D721Med (cell line): Measurements from ENCODE around the gene ST3GAL3.

ENCODE experiments used
- DNase-seq: peaks from one replicate; pipeline ENCODE4 v3.0.0; 2011; ENCODE audit warnings: low spot score; ENCODE audit not compliant: insufficient read length
- FAIRE-seq: peaks from 2 replicates; lab custom pipeline; 2011; peaks lifted over from hg19 to GRCh38; lab: Jason Lieb, UNC
- TF ChIP-seq, protein P1 (sequence below): IDR thresholded peaks from 2 replicates; pipeline ENCODE4 v1.5.1; 2012; ENCODE audit warnings: mild to moderate bottlenecking, control low read depth; ENCODE audit not compliant: insufficient read depth; ENCODE audit errors: missing control alignments

Gene ST3GAL3

GRCh38 chr1:43877101-43877500, 169.8 kb downstream of the ST3GAL3 start:
- no peak for FAIRE-seq
- TF ChIP-seq, protein P1, sequence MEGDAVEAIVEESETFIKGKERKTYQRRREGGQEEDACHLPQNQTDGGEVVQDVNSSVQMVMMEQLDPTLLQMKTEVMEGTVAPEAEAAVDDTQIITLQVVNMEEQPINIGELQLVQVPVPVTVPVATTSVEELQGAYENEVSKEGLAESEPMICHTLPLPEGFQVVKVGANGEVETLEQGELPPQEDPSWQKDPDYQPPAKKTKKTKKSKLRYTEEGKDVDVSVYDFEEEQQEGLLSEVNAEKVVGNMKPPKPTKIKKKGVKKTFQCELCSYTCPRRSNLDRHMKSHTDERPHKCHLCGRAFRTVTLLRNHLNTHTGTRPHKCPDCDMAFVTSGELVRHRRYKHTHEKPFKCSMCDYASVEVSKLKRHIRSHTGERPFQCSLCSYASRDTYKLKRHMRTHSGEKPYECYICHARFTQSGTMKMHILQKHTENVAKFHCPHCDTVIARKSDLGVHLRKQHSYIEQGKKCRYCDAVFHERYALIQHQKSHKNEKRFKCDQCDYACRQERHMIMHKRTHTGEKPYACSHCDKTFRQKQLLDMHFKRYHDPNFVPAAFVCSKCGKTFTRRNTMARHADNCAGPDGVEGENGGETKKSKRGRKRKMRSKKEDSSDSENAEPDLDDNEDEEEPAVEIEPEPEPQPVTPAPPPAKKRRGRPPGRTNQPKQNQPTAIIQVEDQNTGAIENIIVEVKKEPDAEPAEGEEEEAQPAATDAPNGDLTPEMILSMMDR = no peak

GRCh38 chr1:43878440-43878839, 171.1 kb downstream of the ST3GAL3 start:
- FAIRE-seq = no peak
- TF ChIP-seq, protein P1 = no peak
- DNase-seq = no peak

More at GRCh38 chr1:43877101-43877500, 169.8 kb downstream of the ST3GAL3 start:
- DNase-seq = no peak

- TF ChIP-seq, protein P1 = no peak
- no peak for DNase-seq
- no peak for FAIRE-seq
These were observed 171.5 kb downstream of the ST3GAL3 start for GRCh38 chr1:43878854-43879253.

DNA sequence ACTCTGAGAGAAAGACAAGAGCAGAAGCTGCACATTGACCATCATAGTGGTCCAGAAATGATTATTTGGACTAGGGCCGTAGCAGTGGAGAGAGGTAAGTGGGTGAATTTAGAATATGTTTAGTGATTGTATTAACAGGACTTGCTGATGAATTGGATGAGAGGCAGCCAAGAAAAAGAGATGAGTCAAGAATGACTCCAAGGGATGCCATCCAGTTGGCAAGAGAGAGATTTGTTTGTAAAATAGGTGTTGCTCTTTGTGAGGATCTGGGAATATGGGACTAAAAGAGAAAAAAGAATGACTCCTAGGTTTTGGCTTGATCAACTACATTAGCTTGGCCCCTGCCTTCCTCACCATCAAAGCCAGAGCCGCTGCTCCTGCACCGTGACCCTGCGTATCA, 172.1 kb downstream of the ST3GAL3 start:
- FAIRE-seq (no peak), DNase-seq (no peak)
- TF ChIP-seq, protein P1 = no peak

- FAIRE-seq = no peak
- no peak for DNase-seq
- TF ChIP-seq, protein P1 = no peak
These were observed 172.7 kb downstream of the ST3GAL3 start for GRCh38 chr1:43879996-43880395.

GRCh38 chr1:43880604-43881003, 173.3 kb downstream of the ST3GAL3 start:
- TF ChIP-seq, protein P1 = no peak
- FAIRE-seq (no peak), DNase-seq (no peak)

DNA sequence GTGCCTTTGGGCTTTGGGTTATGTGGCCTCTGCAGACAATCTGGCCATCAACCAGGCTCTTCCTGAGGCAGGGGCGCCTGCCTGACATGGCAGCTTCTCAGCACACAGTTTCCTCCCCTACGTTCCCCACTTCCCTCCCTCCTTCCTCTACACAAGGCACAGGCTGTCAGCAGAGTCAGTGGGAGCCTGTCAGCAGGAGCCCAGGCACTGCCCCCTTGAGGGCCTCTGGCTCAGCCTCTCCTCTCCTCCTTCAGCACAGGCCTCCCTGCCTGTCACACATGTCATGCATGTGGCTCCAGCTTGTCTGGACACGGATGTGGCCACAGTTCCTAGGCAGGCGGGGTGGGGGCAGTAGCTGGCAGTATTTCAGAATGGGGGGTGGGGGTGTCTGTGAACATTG, 174.1 kb downstream of the ST3GAL3 start:
- FAIRE-seq (no peak), DNase-seq (no peak)
- TF ChIP-seq, protein P1 = peak; percentile 6
